H9 (cell line): ENCODE results near the gene DRGX. TPM values are rescaled to one million over a fixed set of nuclear protein-coding genes. Genes with fewer than 3 reads are reported as not detected.
A peak's percentile ranks its signal among the peaks of the same experiment; 100 is the strongest.

Experiments
- DNase-seq: peaks from one replicate; pipeline ENCODE4 v3.0.0-alpha.2; 2017
- H2AFZ ChIP-seq: one replicate; pipeline ENCODE4 v1.6.1; 2013; ENCODE audit warnings: mild to moderate bottlenecking, low read length, control low read depth, moderate library complexity
- H2AK5ac ChIP-seq: 2 replicates; pipeline ENCODE4 v1.6.1; 2013; ENCODE audit warnings: low read length, control low read depth, mixed read lengths; ENCODE audit not compliant: insufficient read length
- H2BK120ac ChIP-seq: one replicate; pipeline ENCODE4 v1.6.1; 2013; ENCODE audit warnings: low read depth, mild to moderate bottlenecking, low read length, control low read depth, inconsistent platforms; ENCODE audit not compliant: poor library complexity, severe bottlenecking
- H2BK12ac ChIP-seq: 2 replicates; pipeline ENCODE4 v1.6.1; 2013; ENCODE audit warnings: low read length, control low read depth, mixed read lengths, low read depth; ENCODE audit not compliant: insufficient read length
- H2BK15ac ChIP-seq: 2 replicates; pipeline ENCODE4 v1.6.1; 2013; ENCODE audit warnings: low read depth, low read length, control low read depth
- H2BK20ac ChIP-seq: one replicate; pipeline ENCODE4 v1.6.1; 2013; ENCODE audit warnings: low read depth, mild to moderate bottlenecking, low read length, control low read depth, inconsistent platforms; ENCODE audit not compliant: poor library complexity, severe bottlenecking
- H2BK5ac ChIP-seq: 2 replicates; pipeline ENCODE4 v1.6.1; 2013; ENCODE audit warnings: low read length, control low read depth, mixed read lengths; ENCODE audit not compliant: insufficient read length
- H3K14ac ChIP-seq: 2 replicates; pipeline ENCODE4 v1.6.1; 2013; ENCODE audit warnings: low read length, control low read depth; ENCODE audit not compliant: insufficient read depth
- H3K18ac ChIP-seq: 2 replicates; pipeline ENCODE4 v1.6.1; 2013; ENCODE audit warnings: low read depth, mild to moderate bottlenecking, mixed read lengths, low read length, control low read depth; ENCODE audit not compliant: insufficient read length
- H3K23ac ChIP-seq: 2 replicates; pipeline ENCODE4 v1.6.1; 2013; ENCODE audit warnings: low read length, control low read depth, mixed read lengths, low read depth; ENCODE audit not compliant: insufficient read length
- H3K23me2 ChIP-seq: 2 replicates; pipeline ENCODE4 v1.6.1; 2013; ENCODE audit warnings: low read depth, mild to moderate bottlenecking, mixed read lengths, low read length, control low read depth; ENCODE audit not compliant: insufficient read length, poor library complexity, severe bottlenecking
- H3K27ac ChIP-seq: 2 replicates; pipeline ENCODE4 v1.5.1; 2013; ENCODE audit warnings: low read length, control low read depth, mixed read lengths, low read depth; ENCODE audit not compliant: insufficient read length
- H3K27me3 ChIP-seq: 2 replicates; pipeline ENCODE4 v1.6.1; 2013; ENCODE audit warnings: low read length, control low read depth, inconsistent platforms; ENCODE audit not compliant: insufficient read depth
- H3K4ac ChIP-seq: 2 replicates; pipeline ENCODE4 v1.6.1; 2013; ENCODE audit warnings: low read depth, mild to moderate bottlenecking, control low read depth, inconsistent platforms, low read length, moderate library complexity
- H3K4me1 ChIP-seq: 2 replicates; pipeline ENCODE4 v1.6.1; 2013; ENCODE audit warnings: low read length, control low read depth, inconsistent platforms; ENCODE audit not compliant: insufficient read depth
- H3K4me2 ChIP-seq: 2 replicates; pipeline ENCODE4 v1.6.1; 2013; ENCODE audit warnings: low read length, control low read depth, mixed read lengths; ENCODE audit not compliant: insufficient read length, insufficient read depth
- H3K56ac ChIP-seq: 2 replicates; pipeline ENCODE4 v1.6.1; 2013; ENCODE audit warnings: low read depth, mild to moderate bottlenecking, mixed read lengths, low read length, control low read depth; ENCODE audit not compliant: insufficient read length
- H3K79me1 ChIP-seq: 2 replicates; pipeline ENCODE4 v1.6.1; 2013; ENCODE audit warnings: low read depth, mild to moderate bottlenecking, moderate library complexity, low read length, control low read depth, inconsistent platforms; ENCODE audit not compliant: insufficient read depth, poor library complexity, severe bottlenecking
- H3K79me2 ChIP-seq: 2 replicates; pipeline ENCODE4 v1.6.1; 2013; ENCODE audit warnings: low read length, control low read depth, inconsistent platforms; ENCODE audit not compliant: insufficient read depth
- H3K9ac ChIP-seq: 2 replicates; pipeline ENCODE4 v1.6.1; 2013; ENCODE audit warnings: low read length, control low read depth, mixed read lengths; ENCODE audit not compliant: insufficient read length; ENCODE audit errors: extremely low read depth
- H3K9me3 ChIP-seq: one replicate; pipeline ENCODE4 v1.6.1; 2013; ENCODE audit warnings: low read depth, low read length, inconsistent platforms; ENCODE audit not compliant: control insufficient read depth
- H3T11ph ChIP-seq: one replicate; pipeline ENCODE4 v1.6.1; 2013; ENCODE audit warnings: mild to moderate bottlenecking, low read length, control low read depth, inconsistent platforms
- H4K20me1 ChIP-seq: one replicate; pipeline ENCODE4 v1.6.1; 2013; ENCODE audit not compliant: control insufficient read depth, insufficient read length, insufficient read depth
- H4K5ac ChIP-seq: 2 replicates; pipeline ENCODE4 v1.6.1; 2013; ENCODE audit warnings: low read depth, mild to moderate bottlenecking, mixed read lengths, low read length, control low read depth; ENCODE audit not compliant: insufficient read length
- H4K8ac ChIP-seq: replicated peaks from 2 replicates; pipeline ENCODE4 v1.6.1; 2013; ENCODE audit warnings: low read length, control low read depth, mixed read lengths, low read depth; ENCODE audit not compliant: insufficient read length
- H4K91ac ChIP-seq: 2 replicates; pipeline ENCODE4 v1.6.1; 2013; ENCODE audit warnings: low read depth, mild to moderate bottlenecking, moderate library complexity, mixed read lengths, low read length, control low read depth; ENCODE audit not compliant: insufficient read length
- H3K27ac Mint-ChIP-seq, 3 experiments: 2 replicates in 2 of 3; 3 replicates in 1 of 3; pipeline ENCODE4 v1.8.0; 2020 to 2021; ENCODE audit warnings: mixed read lengths in 3 of 3, mild to moderate bottlenecking in 1 of 3, moderate library complexity in 1 of 3
- H3K27me3 Mint-ChIP-seq: 2 replicates; pipeline ENCODE4 v1.8.0; 2021; ENCODE audit warnings: low read depth, mild to moderate bottlenecking, moderate library complexity, mixed read lengths
- H3K36me3 Mint-ChIP-seq, 3 experiments: 2 replicates in 2 of 3; 3 replicates in 1 of 3; pipeline ENCODE4 v1.8.0; 2020 to 2021; ENCODE audit warnings: low read depth in 3 of 3, mixed read lengths in 3 of 3; ENCODE audit not compliant: insufficient read depth in 1 of 3
- H3K4me1 Mint-ChIP-seq, 2 experiments: 2 replicates each; pipeline ENCODE4 v1.8.0; 2020; ENCODE audit warnings: mixed read lengths in 2 of 2
- H3K4me3 Mint-ChIP-seq, 2 experiments: 2 replicates in 1 of 2; 3 replicates in 1 of 2; pipeline ENCODE4 v1.8.0; 2020 to 2021; ENCODE audit warnings: mild to moderate bottlenecking in 2 of 2, mixed read lengths in 2 of 2, moderate library complexity in 1 of 2
- H3K9me3 Mint-ChIP-seq, 2 experiments: 2 replicates in 1 of 2; 3 replicates in 1 of 2; pipeline ENCODE4 v1.8.0; 2020; ENCODE audit warnings: mild to moderate bottlenecking in 2 of 2, mixed read lengths in 2 of 2, moderate library complexity in 1 of 2
- CTCF ChIP-seq: fragments of 200-600 bp; sonication (generic); conservative IDR thresholded peaks from 3 replicates; pipeline ENCODE4 v1.8.0; 2021; ENCODE audit warnings: antibody characterized with exemption, mild to moderate bottlenecking
- WGBS: extraction: QIAGEN DNeasy Blood & Tissue Kit; methylation state at CpG from one replicate; pipeline ENCODE4 v1.1.7; 2013; ENCODE audit warnings: missing lambda C conversion rate, low lambda C conversion rate, mixed read lengths; ENCODE audit not compliant: insufficient read length; ENCODE audit errors: extremely low coverage; 5-methylcytosine and 5-hydroxymethylcytosine counted together
- total RNA-seq: library from RNA; stranded (reverse); gene quantifications from 2 replicates; pipeline ENCODE4 v1.2.1, GENCODE V29; 2021

Gene DRGX
- total RNA-seq, 1 experiment from 2014 or later: not detected

GRCh38 chr10:49417311-49418052 lies 21.6 kb upstream of the DRGX start:
- Histone ChIP-seq H3K9ac (no peak overlapping the region), H3K79me1 (no peaks in the 10 kb centered on the region), H3K23ac (no peak overlapping the region), H2BK15ac (no peak overlapping the region), H3T11ph (no peak overlapping the region), H3K18ac (no peak overlapping the region), H3K4ac (no peak overlapping the region), H3K23me2 (no peaks in the 10 kb centered on the region), H3K4me2 (no peak overlapping the region), H3K79me2 (no peaks in the 10 kb centered on the region), H4K20me1 (no peaks in the 10 kb centered on the region), H4K91ac (no peak overlapping the region), H3K27me3 (no peaks in the 10 kb centered on the region), H3K27ac (no peak overlapping the region), H2AK5ac (no peak overlapping the region), H2BK12ac (no peak overlapping the region), H3K14ac (peak overlapping the region; percentile 11), H4K8ac (no peak overlapping the region), H2BK5ac (no peak overlapping the region), H3K56ac (no peak overlapping the region), H2BK20ac (no peak overlapping the region), H3K4me1 (no peaks in the 10 kb centered on the region), H3K9me3 (no peaks in the 10 kb centered on the region), H2BK120ac (no peak overlapping the region), H2AFZ (no peak overlapping the region), H4K5ac (no peak overlapping the region)
- Mint-ChIP-seq H3K36me3 (no peaks in the 10 kb centered on the region), H3K4me1 (peaks cover 4 to 9% of the 10 kb centered on the region in 2 experiments; a peak in 3 of 4 replicates), H3K27ac (no peak overlapping the region), H3K4me3 (no peak overlapping the region), H3K27me3 (peaks cover 7% of the 10 kb centered on the region), H3K9me3 (peaks cover 0 to 3% of the 10 kb centered on the region in 2 experiments; a peak in 2 of 5 replicates)
- no peak for DNase-seq
- no CpG with 5 or more reads among the region's 29 CpGs for WGBS
- no peak for TF ChIP-seq CTCF
